ENCODE data around the gene FHOD1. TPM values are rescaled to one million over a fixed set of nuclear protein-coding genes. Genes with fewer than 3 reads are reported as not detected.

The FHOD1 gene
- total and polyA plus RNA-seq, 2 of the 13 experiments (the other 11 are each of a cell fraction or from before 2014, with no cell fraction given): 20.0 to 20.8 TPM

DNA sequence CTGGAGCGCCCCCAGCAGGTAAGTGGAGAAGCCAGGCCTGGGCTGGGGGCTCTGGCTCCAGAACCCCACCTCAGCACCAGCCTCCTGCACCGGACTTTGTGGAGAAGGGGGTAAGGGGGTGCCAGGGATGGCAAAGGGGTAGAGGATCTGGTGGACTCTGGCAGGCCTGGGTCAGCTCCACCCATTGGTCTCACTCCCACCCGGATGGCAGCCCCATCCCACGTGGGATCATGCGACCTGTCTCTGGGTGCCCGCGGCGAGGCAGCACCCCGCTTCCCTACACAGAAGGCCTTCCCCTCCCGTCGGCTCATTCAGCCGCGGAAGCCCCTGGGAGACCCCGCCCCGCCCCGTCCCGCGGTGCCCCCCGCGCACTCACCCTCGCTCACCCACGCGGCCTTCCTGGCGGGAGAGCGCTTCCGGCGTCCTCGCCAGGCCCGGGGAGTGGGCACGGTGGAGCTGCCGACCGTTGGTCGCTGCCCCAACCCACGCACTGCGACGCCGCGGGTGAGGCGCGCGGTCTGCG is 31.6 kb upstream of the FHOD1 start (continued):
- TF ChIP-seq, protein P1, sequence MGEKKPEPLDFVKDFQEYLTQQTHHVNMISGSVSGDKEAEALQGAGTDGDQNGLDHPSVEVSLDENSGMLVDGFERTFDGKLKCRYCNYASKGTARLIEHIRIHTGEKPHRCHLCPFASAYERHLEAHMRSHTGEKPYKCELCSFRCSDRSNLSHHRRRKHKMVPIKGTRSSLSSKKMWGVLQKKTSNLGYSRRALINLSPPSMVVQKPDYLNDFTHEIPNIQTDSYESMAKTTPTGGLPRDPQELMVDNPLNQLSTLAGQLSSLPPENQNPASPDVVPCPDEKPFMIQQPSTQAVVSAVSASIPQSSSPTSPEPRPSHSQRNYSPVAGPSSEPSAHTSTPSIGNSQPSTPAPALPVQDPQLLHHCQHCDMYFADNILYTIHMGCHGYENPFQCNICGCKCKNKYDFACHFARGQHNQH (CRISPR knock-in tag; IDR thresholded peaks at IDR 0.05): peak; percentile 34; the same call in 1 of the 2 replicates
- no peak for TF ChIP-seq ZNF430 (CRISPR knock-in tag; IDR thresholded peaks at IDR 0.05)
- TF ChIP-seq YY1 (IDR thresholded peaks at IDR 0.05; ENCODE audit: insufficient read depth, insufficient replicate concordance, low read depth, low read length): no peak
- no peak for TF ChIP-seq ZEB1 (IDR thresholded peaks at IDR 0.05; ENCODE audit: insufficient replicate concordance, low read depth)
- TF ChIP-seq ZNF205 (CRISPR knock-in tag; IDR thresholded peaks at IDR 0.05): 0 out of 2 replicates have a peak, but pooled peaks have one; percentile 50
- peak; percentile 47; the same call in 2 of the 3 replicates for TF ChIP-seq MXI1 (IDR thresholded peaks at IDR 0.05; ENCODE audit: borderline replicate concordance, low read depth, low read length)
- no peak; the same call in 1 of the 2 replicates for TF ChIP-seq KDM5B (CRISPR knock-in tag; IDR thresholded peaks at IDR 0.05; ENCODE audit: borderline replicate concordance)
- no peak for TF ChIP-seq DPF2 (CRISPR knock-in tag; IDR thresholded peaks at IDR 0.05; ENCODE audit: borderline replicate concordance, low read depth)
- TF ChIP-seq ETV5 (CRISPR knock-in tag; IDR thresholded peaks at IDR 0.05; ENCODE audit: borderline replicate concordance): peak; percentile 15; the same call in 1 of the 2 replicates
- TF ChIP-seq ZNF614 (CRISPR knock-in tag; IDR thresholded peaks at IDR 0.05; ENCODE audit: borderline replicate concordance): peak; percentile 16; the same call in 1 of the 2 replicates
- peak; percentile 82; the same call in 1 of the 2 replicates for TF ChIP-seq HOXD1 (CRISPR knock-in tag; IDR thresholded peaks at IDR 0.05)
- TF ChIP-seq RXRA (CRISPR knock-in tag; IDR thresholded peaks at IDR 0.05): peak; percentile 72; the same call in 1 of the 2 replicates
- no peak for TF ChIP-seq ZNF564 (CRISPR knock-in tag; IDR thresholded peaks at IDR 0.05)
- no peak for TF ChIP-seq ZNF281 (CRISPR knock-in tag; IDR thresholded peaks at IDR 0.05; ENCODE audit: borderline replicate concordance)
- no peak for TF ChIP-seq TCF7L2 (IDR thresholded peaks at IDR 0.05; ENCODE audit: low read depth, low read length)
- TF ChIP-seq PRMT3 (CRISPR knock-in tag; IDR thresholded peaks at IDR 0.05; ENCODE audit: borderline replicate concordance, low read depth): no peak
- no peak for TF ChIP-seq ZNF317 (CRISPR knock-in tag; IDR thresholded peaks at IDR 0.05)
- 0 out of 2 replicates have a peak, but pooled peaks have one; percentile 20 for TF ChIP-seq MYNN (CRISPR knock-in tag; IDR thresholded peaks at IDR 0.05; ENCODE audit: low read depth)
- TF ChIP-seq HOXA7 (CRISPR knock-in tag; IDR thresholded peaks at IDR 0.05): no peak
- TF ChIP-seq ZNF546 (CRISPR knock-in tag; conservative IDR thresholded peaks at IDR 0.05): peak; percentile 62; the same call in 1 of the 2 replicates
- TF ChIP-seq ERF (CRISPR knock-in tag; IDR thresholded peaks at IDR 0.05): peak; percentile 58; the same call in 1 of the 2 replicates
- TF ChIP-seq GLI4 (CRISPR knock-in tag; IDR thresholded peaks at IDR 0.05; ENCODE audit: borderline replicate concordance): peak; percentile 56; the same call in 1 of the 2 replicates
- TF ChIP-seq ZNF101 (CRISPR knock-in tag; IDR thresholded peaks at IDR 0.05; ENCODE audit: borderline replicate concordance, low read depth): no peak
- TF ChIP-seq MAFK (conservative IDR thresholded peaks at IDR 0.05 in 1 of 2, IDR thresholded peaks at IDR 0.05 in 1 of 2; ENCODE audit: low read length in 2 of 2): no peak
- TF ChIP-seq NR2C2 (CRISPR knock-in tag; IDR thresholded peaks at IDR 0.05; ENCODE audit: borderline replicate concordance): no peak
- TF ChIP-seq SOX13 (IDR thresholded peaks at IDR 0.05): no peak
- TF ChIP-seq SOX13 (CRISPR knock-in tag; conservative IDR thresholded peaks at IDR 0.05 in 1 of 2, IDR thresholded peaks at IDR 0.05 in 1 of 2): peak in 1 of 2 experiments; percentile 21; a peak in 1 of 4 replicates
- TF ChIP-seq TP53 (CRISPR knock-in tag; conservative IDR thresholded peaks at IDR 0.05): no peak
